Vagina (tissue), 2 donors: ENCODE results near the gene CHD6.

Source experiments
- POLR2AphosphoS5 ChIP-seq, 2 donors: sonication (generic); formaldehyde crosslinking; IDR thresholded peaks; one replicate each; pipeline ENCODE4 v1.9.0; 2017; ENCODE audit warnings: antibody characterized with exemption in 2 of 2, mild to moderate bottlenecking in 2 of 2, low read depth in 1 of 2; ENCODE audit not compliant: insufficient read depth in 1 of 2
- TF ChIP-seq, protein P1 (sequence below), 3 experiments: fragments of 450-650 bp in 2 of 3; fragments of 200-600 bp in 1 of 3; sonication (generic) in 1 of 3; IDR thresholded peaks; one replicate each; pipeline ENCODE4 v1.5.1; 2017 to 2019; ENCODE audit warnings: antibody characterized with exemption in 3 of 3, mild to moderate bottlenecking in 2 of 3, moderate library complexity in 2 of 3

DNA sequence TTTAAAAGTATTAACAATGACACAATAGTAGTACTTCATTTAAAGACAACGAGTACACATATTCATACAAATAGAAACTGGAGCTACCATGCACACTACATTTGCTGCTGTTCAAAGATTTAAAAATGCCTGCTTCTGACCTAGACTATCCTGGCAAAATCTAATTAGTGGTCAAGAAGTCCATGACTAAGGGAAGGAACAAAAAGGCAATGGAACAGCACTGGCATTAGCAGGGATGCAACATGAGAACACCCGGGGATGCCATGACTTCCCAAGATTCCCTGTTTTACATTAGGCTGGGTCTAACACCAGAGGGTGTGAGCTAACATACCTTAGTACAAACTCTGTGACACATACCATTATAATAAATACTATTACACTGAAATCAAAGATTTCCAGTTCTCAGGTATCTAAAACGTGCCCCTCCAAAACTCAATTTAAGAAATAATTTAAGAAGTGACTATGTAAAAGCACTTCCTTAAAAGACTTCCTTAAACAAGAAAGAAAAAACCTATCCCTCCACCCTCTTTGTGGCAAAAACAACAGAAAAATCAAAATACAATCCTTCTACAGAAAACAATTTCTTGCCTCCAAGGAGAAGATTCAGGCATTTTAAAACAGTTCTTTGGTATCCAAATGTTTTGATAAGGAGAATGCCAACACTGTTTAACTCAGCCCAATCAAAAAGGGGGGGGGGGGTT is 25.5 kb downstream of the CHD6 start:
- TF ChIP-seq, protein P1, sequence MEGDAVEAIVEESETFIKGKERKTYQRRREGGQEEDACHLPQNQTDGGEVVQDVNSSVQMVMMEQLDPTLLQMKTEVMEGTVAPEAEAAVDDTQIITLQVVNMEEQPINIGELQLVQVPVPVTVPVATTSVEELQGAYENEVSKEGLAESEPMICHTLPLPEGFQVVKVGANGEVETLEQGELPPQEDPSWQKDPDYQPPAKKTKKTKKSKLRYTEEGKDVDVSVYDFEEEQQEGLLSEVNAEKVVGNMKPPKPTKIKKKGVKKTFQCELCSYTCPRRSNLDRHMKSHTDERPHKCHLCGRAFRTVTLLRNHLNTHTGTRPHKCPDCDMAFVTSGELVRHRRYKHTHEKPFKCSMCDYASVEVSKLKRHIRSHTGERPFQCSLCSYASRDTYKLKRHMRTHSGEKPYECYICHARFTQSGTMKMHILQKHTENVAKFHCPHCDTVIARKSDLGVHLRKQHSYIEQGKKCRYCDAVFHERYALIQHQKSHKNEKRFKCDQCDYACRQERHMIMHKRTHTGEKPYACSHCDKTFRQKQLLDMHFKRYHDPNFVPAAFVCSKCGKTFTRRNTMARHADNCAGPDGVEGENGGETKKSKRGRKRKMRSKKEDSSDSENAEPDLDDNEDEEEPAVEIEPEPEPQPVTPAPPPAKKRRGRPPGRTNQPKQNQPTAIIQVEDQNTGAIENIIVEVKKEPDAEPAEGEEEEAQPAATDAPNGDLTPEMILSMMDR (IDR thresholded peaks at IDR 0.05): no peak
- TF ChIP-seq POLR2AphosphoS5 (IDR thresholded peaks at IDR 0.05; ENCODE audit: insufficient read depth in 1 of 2, low read depth in 1 of 2): no peak
